Urinary bladder (tissue), 4 donors: ENCODE measurements around the gene CACNA1C. TPM values are rescaled to one million over a fixed set of nuclear protein-coding genes. Genes with fewer than 3 reads are reported as not detected.

Experiments used
- DNase-seq: peaks from one replicate; pipeline ENCODE4 v3.0.0-alpha.2; 2015; ENCODE audit errors: extremely low spot score
- H3K27ac ChIP-seq: one replicate; pipeline ENCODE4 v1.5.1; 2013; ENCODE audit warnings: low read depth, mild to moderate bottlenecking, moderate library complexity
- H3K36me3 ChIP-seq: one replicate; pipeline ENCODE4 v1.6.1; 2013; ENCODE audit warnings: mild to moderate bottlenecking, moderate library complexity; ENCODE audit not compliant: insufficient read depth
- H3K4me1 ChIP-seq: one replicate; pipeline ENCODE4 v1.6.1; 2013; ENCODE audit warnings: mild to moderate bottlenecking, moderate library complexity; ENCODE audit not compliant: insufficient read depth
- H3K4me3 ChIP-seq: one replicate; pipeline ENCODE4 v1.5.1; 2013; ENCODE audit warnings: low read depth, low read length
- WGBS: extraction: QIAGEN DNeasy Blood & Tissue Kit; methylation state at CpG from one replicate; pipeline ENCODE4 v1.1.7; 2013; 5-methylcytosine and 5-hydroxymethylcytosine counted together
- polyA plus RNA-seq: library from polyadenylated mRNA; stranded (reverse); fragments of 200-250 nt; gene quantifications from one replicate; pipeline ENCODE4 v1.2.3, GENCODE V29; 2013
- total RNA-seq: library from RNA; depleted of rRNA; stranded (reverse); fragments of >200 nt; gene quantifications from one replicate; pipeline ENCODE4 v1.2.3, GENCODE V29; 2014
- donor health status: healthy with polysubstance abuse.
- donor health status: healthy.

Gene CACNA1C
- total and polyA plus RNA-seq, 2 donors, result 25.7 to 34.5 TPM

DNA sequence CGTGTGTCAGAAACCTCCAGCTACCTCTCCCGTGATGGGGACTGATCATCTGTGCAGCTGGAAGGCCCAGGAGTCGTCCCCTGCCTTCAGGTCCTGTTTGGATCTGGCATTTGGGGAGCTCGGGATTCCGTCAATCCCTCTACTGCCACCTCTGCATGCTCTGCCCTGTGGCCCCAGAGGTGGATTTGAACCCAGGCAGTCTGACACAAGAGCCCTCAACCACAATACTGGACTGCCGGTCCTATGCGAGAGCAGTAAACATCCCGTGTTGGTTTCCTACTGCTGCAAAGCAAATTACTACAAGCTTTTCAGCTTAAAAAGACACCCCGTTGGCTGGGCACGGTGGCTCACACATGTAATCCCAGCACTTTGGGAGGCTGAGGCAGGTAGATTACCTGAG, 620.1 kb downstream of the CACNA1C start:
- H3K4me3 ChIP-seq, result no peak overlapping the region
- WGBS, result 96% methylated on average over 10 of the region's 10 CpGs
- H3K36me3 ChIP-seq, result no peaks in the 10 kb centered on the region
- no peak for DNase-seq
- H3K4me1 ChIP-seq, result no peaks in the 10 kb centered on the region
- no peak overlapping the region for H3K27ac ChIP-seq

DNA sequence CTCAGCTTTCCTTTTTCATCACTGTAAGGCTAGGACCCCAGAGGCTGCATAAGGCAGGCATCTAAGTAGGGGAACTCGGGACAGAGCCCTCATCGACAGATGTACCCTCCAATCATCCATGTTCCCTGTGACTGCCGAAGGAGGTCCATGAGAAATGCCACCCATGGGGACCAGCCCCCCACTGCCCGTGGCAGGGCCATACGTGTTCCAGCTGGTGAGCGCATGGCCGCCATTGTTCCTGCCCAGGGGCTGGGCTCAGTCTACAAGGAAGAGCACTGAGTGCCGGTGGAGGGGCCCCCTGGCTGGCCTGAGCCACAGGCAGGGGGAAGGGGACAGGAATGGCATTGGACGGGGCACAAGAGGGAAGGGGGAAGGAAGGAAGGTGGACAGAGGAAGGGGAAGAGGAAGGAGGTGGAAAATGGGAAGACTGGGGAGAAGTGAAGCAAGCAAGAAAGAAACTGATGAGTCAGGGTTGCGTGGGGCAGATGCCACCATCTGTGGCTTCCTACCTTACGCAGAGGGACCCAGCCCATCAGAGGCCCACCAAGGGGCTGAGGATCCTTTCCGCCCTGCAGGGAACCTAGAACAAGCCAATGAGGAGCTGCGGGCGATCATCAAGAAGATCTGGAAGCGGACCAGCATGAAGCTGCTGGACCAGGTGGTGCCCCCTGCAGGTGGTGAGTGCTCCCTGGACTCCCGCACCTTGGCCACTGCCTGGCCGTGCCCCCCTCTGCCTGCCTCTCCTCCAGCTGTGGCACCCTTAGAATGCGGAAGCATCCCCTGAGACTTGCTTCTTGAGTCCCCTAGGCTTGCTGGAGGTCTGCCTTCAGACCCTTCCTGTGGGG, 621.4 kb downstream of the CACNA1C start:
- Histone ChIP-seq H3K4me1 (no peaks in the 10 kb centered on the region), H3K27ac (no peak overlapping the region), H3K36me3 (no peaks in the 10 kb centered on the region), H3K4me3 (no peak overlapping the region)
- WGBS, result 93% methylated on average over 18 of the region's 18 CpGs
- no peak for DNase-seq

DNA sequence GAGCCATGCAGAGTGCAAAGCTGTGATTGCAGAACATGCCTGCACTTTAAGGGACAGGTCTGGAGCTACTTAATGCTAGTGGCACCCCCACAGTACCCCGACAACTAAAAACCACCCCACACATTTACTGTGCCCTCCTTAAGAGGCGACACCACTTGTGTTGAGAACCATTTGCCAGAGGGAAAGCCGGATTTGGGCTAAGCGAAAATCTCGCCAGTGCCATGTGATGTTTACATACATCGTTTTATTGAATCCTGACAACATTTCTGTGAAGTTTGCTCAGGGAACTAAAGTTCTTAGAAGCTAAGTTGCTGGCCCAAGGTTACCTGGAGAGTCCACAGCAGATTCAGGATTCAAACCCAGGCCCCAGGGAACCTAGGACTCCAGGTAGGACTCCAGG, 623.0 kb downstream of the CACNA1C start:
- Histone ChIP-seq H3K4me3 (no peak overlapping the region), H3K27ac (no peak overlapping the region), H3K4me1 (no peaks in the 10 kb centered on the region), H3K36me3 (no peaks in the 10 kb centered on the region)
- DNase-seq, result no peak
- WGBS, result 82% methylated on average over 6 of the region's 6 CpGs

DNA sequence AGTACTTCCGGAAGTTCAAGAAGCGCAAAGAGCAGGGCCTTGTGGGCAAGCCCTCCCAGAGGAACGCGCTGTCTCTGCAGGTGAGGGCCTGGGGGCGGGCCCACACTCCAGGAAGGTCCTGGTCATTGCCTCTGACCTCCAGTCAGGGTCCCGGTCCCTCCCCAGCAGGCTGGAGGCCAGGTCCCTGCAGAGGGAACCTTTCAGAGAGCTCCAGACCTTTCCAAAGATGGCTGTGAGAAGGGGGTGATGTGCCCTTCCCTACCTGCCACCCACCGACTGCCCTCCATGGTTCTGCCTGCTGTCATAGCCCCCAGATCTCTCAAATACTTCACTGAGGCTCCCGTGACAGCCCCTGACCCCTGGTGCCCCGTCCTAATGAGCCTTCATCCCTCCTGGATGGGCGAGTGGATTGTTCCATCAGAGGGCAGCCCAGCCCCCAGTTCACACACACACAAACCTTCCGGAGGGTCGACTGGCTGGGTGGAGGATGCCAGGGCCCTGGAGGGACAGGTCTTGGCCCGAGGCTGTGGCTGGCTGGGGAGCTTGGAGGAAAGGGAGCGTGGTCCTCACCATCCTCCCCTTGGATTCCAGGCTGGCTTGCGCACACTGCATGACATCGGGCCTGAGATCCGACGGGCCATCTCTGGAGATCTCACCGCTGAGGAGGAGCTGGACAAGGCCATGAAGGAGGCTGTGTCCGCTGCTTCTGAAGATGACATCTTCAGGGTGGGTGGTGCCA, 624.5 kb downstream of the CACNA1C start:
- WGBS, result 84% methylated on average over 20 of the region's 20 CpGs

DNA sequence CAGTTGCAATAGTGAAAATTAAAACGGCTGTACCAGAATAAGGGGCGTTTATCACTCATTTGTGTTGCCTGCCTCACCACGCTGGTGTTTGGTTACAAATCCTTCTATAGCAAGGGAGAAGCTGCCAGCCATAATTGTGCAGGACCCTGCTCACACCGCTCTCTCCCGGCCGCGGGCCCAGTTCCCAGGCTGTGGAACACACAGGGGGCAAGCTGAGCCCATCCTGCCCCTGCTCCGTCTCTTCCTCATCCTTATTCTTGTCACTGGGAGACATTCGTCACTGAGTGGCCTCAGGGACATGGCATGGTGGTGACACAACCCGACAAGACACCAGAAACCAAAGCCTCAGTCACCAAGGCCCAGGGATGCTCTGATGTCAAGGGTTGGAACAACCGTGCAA, 625.6 kb downstream of the CACNA1C start:
- WGBS, result 82% methylated on average over 11 of the region's 11 CpGs
- H3K36me3 ChIP-seq, result no peaks in the 10 kb centered on the region
- no peaks in the 10 kb centered on the region for H3K4me1 ChIP-seq
- no peak overlapping the region for H3K27ac ChIP-seq
- H3K4me3 ChIP-seq, result no peak overlapping the region
- no peak for DNase-seq

More for the DNA sequence above, 624.5 kb downstream of the CACNA1C start:
- H3K4me1 ChIP-seq, result no peaks in the 10 kb centered on the region
- no peaks in the 10 kb centered on the region for H3K36me3 ChIP-seq
- no peak overlapping the region for H3K4me3 ChIP-seq
- DNase-seq, result no peak
- no peak overlapping the region for H3K27ac ChIP-seq

DNA sequence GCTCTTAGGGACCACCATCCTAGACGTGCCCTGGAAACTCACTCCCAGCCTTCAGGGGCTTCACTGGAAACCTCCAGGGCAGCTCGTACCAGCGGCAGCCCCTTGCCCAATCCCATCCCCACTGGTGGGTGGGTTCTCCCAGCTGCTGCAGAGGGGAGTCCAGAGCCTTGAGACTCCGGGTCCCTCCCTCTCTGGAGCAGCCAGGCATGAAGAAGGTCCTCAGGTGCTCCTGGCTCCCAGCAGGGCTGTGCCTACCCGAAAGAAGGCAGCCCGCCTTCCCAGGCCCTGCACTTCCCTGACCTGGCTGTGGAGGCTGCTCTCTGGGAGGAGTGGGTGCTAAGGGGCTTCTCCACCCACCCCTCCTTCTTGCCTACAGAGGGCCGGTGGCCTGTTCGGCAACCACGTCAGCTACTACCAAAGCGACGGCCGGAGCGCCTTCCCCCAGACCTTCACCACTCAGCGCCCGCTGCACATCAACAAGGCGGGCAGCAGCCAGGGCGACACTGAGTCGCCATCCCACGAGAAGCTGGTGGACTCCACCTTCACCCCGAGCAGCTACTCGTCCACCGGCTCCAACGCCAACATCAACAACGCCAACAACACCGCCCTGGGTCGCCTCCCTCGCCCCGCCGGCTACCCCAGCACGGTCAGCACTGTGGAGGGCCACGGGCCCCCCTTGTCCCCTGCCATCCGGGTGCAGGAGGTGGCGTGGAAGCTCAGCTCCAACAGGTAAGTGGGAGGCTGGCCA, 626.5 kb downstream of the CACNA1C start:
- H3K4me3 ChIP-seq, result no peak overlapping the region
- no peaks in the 10 kb centered on the region for H3K4me1 ChIP-seq
- no peak overlapping the region for H3K27ac ChIP-seq
- H3K36me3 ChIP-seq, result no peaks in the 10 kb centered on the region
- WGBS, result 93% methylated on average over 33 of the region's 33 CpGs
- DNase-seq, result no peak

DNA sequence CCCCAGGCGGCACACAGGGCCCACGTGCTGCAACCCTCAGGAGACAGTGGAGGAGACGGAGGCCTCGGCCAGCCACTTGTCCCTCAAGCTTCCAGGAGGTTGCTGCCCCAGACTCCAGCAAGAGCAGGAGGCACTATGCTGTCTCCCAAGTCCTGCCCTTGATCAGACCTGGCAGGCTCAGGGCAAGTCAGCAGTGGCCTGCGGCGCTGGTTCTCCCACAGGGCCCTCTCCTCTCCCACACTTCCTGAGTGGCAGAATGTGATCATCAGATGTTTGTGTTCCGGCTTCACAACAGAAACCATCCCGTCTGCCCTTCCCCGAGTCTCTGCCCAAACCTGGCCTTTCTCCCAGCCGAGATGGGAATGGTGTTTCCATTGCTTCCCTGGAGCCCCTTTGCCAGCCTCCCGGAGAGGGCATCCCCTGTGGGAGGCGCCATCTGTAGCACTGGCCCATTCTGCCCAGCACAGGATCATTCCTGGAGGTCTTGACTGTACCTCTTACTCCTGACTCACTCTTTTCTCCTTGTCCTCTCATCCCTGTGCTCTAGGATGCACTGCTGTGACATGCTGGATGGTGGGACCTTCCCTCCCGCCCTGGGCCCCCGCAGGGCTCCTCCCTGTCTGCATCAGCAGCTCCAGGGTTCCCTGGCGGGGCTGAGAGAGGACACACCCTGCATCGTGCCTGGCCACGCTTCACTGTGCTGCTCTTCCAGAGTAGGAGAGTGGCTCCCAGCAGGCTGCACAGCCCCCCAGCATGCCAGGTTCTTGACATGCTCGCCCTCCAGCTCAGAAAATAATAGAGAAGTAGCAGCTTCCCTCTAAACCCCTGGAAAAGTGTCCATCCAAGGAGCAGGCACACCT, 627.3 kb downstream of the CACNA1C start:
- WGBS, result 81% methylated on average over 18 of the region's 18 CpGs
- no peak for DNase-seq
- Histone ChIP-seq H3K36me3 (no peaks in the 10 kb centered on the region), H3K4me3 (no peak overlapping the region), H3K27ac (no peak overlapping the region), H3K4me1 (no peaks in the 10 kb centered on the region)

DNA sequence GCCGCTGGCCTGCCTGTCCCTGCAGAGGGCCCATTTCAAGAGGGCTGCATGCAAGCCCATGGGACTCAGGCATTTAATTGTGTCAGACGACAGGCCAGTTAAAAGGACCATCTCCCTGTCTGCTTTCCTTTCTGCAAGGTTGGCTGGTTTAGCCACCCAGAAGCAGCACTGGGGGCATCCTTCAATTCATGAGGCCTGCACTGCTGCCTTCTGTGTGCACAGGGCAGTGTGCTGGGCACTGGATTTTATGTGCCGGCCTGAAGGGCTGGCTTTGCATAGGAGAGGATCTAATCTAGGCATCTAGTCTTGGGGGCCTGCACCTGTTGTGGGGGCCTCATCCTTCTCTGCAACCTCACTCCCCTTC, 627.9 kb downstream of the CACNA1C start:
- Histone ChIP-seq H3K27ac (no peak overlapping the region), H3K4me3 (no peak overlapping the region), H3K4me1 (no peaks in the 10 kb centered on the region), H3K36me3 (no peaks in the 10 kb centered on the region)
- DNase-seq, result no peak
- WGBS, result 81% methylated on average over 3 of the region's 3 CpGs

DNA sequence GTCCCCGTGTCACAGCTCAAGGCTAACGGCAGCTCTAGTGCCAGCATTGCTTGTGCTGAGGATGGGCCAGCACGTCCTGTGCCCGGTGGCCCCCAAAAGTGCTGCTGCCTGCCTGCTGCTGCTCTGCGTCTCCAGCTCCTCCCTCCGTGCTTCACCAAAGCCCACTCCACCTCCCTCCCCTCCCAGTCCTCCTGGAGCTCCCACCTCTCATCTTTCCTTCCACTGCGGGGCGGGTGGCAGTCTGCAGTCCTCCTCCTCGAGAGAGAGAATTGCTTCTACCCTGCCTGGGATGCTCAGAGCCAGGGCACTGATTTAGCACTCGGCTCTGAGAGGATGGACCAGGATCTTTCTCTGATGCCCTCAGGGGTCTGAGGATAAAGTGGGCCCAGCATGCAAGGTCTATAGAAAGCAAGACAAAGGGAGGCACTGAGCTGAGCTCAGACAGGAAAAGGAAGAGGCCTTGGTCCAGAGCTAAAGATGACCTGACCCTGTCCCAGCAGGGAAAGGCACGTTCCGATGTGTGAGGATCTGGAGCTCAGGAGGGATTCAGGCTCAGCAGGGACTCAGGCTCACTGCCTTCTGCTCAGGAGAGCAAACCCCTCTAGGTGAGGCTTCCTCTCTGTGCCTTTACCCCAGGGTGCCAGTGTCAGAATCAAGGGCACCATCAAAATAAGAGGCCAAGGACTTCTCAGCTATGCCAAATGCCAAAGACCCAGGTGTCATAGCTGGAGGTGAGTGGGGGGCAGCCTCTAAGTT, 628.8 kb downstream of the CACNA1C start:
- no peak for DNase-seq
- 70% methylated on average over 12 of the region's 12 CpGs for WGBS
- H3K4me1 ChIP-seq, result no peaks in the 10 kb centered on the region
- no peak overlapping the region for H3K27ac ChIP-seq
- no peaks in the 10 kb centered on the region for H3K36me3 ChIP-seq
- H3K4me3 ChIP-seq, result no peak overlapping the region

DNA sequence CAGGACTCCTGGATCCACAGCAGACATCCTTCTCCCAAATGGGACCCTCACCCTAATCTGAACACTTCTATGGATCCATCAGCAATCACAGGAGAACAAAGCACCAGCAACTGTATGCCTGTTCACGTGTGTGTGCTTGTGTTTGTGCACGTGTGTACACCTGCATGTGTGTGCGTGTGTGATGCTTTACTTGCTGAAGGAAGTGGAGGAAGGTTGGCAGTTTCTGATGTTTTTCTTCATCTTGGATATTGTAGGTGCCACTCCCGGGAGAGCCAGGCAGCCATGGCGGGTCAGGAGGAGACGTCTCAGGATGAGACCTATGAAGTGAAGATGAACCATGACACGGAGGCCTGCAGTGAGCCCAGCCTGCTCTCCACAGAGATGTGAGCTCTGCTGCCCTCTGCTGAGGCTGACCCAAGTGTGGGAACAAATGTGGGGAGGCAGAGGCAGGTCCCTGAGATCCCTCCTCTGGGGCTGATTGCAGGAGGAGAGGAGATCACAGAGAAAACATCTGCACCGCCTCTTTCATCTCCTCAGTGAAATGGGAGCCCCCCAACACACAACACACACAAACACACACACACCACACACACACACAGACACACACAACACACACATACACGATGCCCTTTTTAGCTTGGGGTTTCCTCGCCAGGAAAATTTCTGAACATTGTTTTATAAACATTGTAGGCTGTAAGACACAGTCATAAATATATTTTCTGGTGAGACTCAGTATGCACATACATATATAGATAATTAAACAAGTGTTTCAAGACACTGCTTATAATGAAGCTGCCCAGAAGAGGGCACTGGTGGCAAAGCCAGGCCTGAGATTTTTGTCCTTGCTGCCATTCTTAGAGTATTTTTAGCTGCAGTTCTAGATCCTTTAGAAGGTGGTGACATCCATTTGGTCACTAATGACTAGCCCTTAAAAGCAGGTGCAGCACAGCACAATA, 629.8 kb downstream of the CACNA1C start:
- Histone ChIP-seq H3K4me3 (no peak overlapping the region), H3K27ac (no peak overlapping the region), H3K4me1 (no peaks in the 10 kb centered on the region), H3K36me3 (no peaks in the 10 kb centered on the region)
- 58% methylated on average over 10 of the region's 10 CpGs for WGBS
- DNase-seq, result no peak

DNA sequence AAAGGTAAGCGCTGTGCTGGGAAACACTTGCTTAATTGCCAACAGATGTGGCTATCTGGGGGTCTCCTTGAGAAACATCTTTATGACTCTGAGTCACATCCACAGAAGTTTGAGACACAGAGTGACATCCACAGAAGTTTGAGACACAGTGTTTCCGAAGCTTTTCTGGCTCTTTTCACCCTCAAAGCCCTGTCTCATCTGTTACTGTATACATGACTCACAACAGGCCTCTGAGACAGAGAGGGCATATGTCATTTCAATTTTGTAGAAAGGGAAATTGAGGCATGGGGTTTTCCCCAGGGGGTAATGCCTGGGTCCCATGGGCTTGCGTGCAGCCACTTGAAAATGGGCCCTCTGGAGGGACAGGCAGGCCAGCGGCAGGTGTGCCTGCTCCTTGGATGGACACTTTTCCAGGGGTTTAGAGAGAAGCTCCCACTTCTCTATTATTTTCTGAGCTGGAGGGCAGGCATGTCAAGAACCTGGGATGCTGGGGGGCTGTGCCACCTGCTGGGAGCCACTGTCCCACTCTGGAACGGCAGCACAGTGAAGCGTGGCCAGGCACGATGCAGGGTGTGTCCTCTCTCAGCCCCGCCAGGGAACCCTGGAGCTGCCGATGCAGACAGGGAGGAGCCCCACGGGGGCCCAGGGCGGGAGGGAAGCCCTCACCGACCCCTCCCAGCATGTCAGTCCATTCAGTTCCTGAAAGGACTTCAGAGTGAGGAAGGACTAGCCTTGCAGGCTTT, 630.7 kb downstream of the CACNA1C start:
- H3K4me3 ChIP-seq, result no peak overlapping the region
- 54% methylated on average over 12 of the region's 12 CpGs for WGBS
- no peak for DNase-seq
- H3K36me3 ChIP-seq, result no peaks in the 10 kb centered on the region
- H3K4me1 ChIP-seq, result no peaks in the 10 kb centered on the region
- H3K27ac ChIP-seq, result no peak overlapping the region
